SK-N-SH treated with all-trans-retinoic acid at 6 μM for 48 hours (cell line): ENCODE measurements around the gene CD79A.

Experiments used
- ATAC-seq: fragments of 200-7000 bp; cut with Tn5 transposase; 3 replicates; pipeline ENCODE4 v1.9.1; 2020; ENCODE audit warnings: mild to moderate bottlenecking, moderate library complexity
- ARNTL ChIP-seq: fragments of 450-650 bp; formaldehyde crosslinking; IDR thresholded peaks from 2 replicates; pipeline ENCODE4 v1.5.0; 2020; ENCODE audit warnings: low read depth, mild to moderate bottlenecking, moderate library complexity, borderline replicate concordance
- BACH2 ChIP-seq: fragments of 250-450 bp; sonication (Bioruptor Pico); IDR thresholded peaks from 2 replicates; pipeline ENCODE4 v1.9.0; 2021; ENCODE audit warnings: mild to moderate bottlenecking, borderline replicate concordance
- CSDC2 ChIP-seq: fragments of 250-450 bp; sonication (Bioruptor Pico); IDR thresholded peaks from 2 replicates; pipeline ENCODE4 v1.5.0; 2020; ENCODE audit warnings: mild to moderate bottlenecking, moderate library complexity
- ESRRG ChIP-seq: fragments of 250-450 bp; sonication (Bioruptor Pico); IDR thresholded peaks from 2 replicates; pipeline ENCODE4 v1.6.1; 2021; ENCODE audit warnings: mild to moderate bottlenecking
- GLIS3 ChIP-seq: fragments of 250-450 bp; sonication (Bioruptor Pico); IDR thresholded peaks from 2 replicates; pipeline ENCODE4 v1.5.0; 2020; ENCODE audit warnings: mild to moderate bottlenecking, moderate library complexity
- ISL1 ChIP-seq: fragments of 250-450 bp; sonication (Bioruptor Pico); IDR thresholded peaks from 2 replicates; pipeline ENCODE4 v2.1.2; 2022; ENCODE audit warnings: mild to moderate bottlenecking, moderate library complexity
- OSR1 ChIP-seq: fragments of 250-450 bp; sonication (Bioruptor Pico); IDR thresholded peaks from 2 replicates; pipeline ENCODE4 v1.8.0; 2022; ENCODE audit warnings: moderate library complexity, mild to moderate bottlenecking, inconsistent platforms
- PPARA ChIP-seq: fragments of 250-450 bp; sonication (Bioruptor Pico); IDR thresholded peaks from 2 replicates; pipeline ENCODE4 v1.5.0; 2020; ENCODE audit warnings: mild to moderate bottlenecking, borderline replicate concordance
- RARB ChIP-seq: fragments of 250-450 bp; sonication (Bioruptor Pico); IDR thresholded peaks from 2 replicates; pipeline ENCODE4 v1.8.0; 2021; ENCODE audit warnings: mild to moderate bottlenecking, moderate library complexity
- SNAI2 ChIP-seq: fragments of 250-450 bp; sonication (Bioruptor Pico); IDR thresholded peaks from 2 replicates; pipeline ENCODE4 v1.5.0; 2020; ENCODE audit warnings: mild to moderate bottlenecking, moderate library complexity
- TCF4 ChIP-seq: fragments of 250-450 bp; sonication (Bioruptor Pico); IDR thresholded peaks from 2 replicates; pipeline ENCODE4 v1.8.0; 2021; ENCODE audit warnings: mild to moderate bottlenecking, moderate library complexity, borderline replicate concordance
- TOX ChIP-seq: fragments of 250-450 bp; sonication (Bioruptor Pico); IDR thresholded peaks from 2 replicates; pipeline ENCODE4 v1.8.0; 2021; ENCODE audit warnings: mild to moderate bottlenecking, moderate library complexity, borderline replicate concordance
- ZC3H10 ChIP-seq: fragments of 250-450 bp; sonication (Bioruptor Pico); IDR thresholded peaks from 2 replicates; pipeline ENCODE4 v1.5.1; 2021; ENCODE audit warnings: mild to moderate bottlenecking, moderate library complexity
- ZFP3 ChIP-seq: fragments of 250-450 bp; sonication (Bioruptor Pico); IDR thresholded peaks from 2 replicates; pipeline ENCODE4 v1.5.0; 2020; ENCODE audit warnings: mild to moderate bottlenecking, moderate library complexity
- ZNF565 ChIP-seq: fragments of 450-650 bp; formaldehyde crosslinking; conservative IDR thresholded peaks from 2 replicates; pipeline ENCODE4 v1.5.0; 2020; ENCODE audit warnings: low read depth, mild to moderate bottlenecking, moderate library complexity
- ZNF70 ChIP-seq: fragments of 450-650 bp; formaldehyde crosslinking; IDR thresholded peaks from 2 replicates; pipeline ENCODE4 v1.5.0; 2020; ENCODE audit warnings: mild to moderate bottlenecking, moderate library complexity
- ZNF8 ChIP-seq: fragments of 450-650 bp; formaldehyde crosslinking; IDR thresholded peaks from 2 replicates; pipeline ENCODE4 v1.5.0; 2020; ENCODE audit warnings: mild to moderate bottlenecking, moderate library complexity
- TF ChIP-seq, protein P1 (sequence below): fragments of 250-450 bp; sonication (Bioruptor Pico); IDR thresholded peaks from 2 replicates; pipeline ENCODE4 v1.8.0; 2021; ENCODE audit warnings: low read depth, mild to moderate bottlenecking, moderate library complexity, borderline replicate concordance
- TF ChIP-seq, protein P2 (sequence below): fragments of 250-450 bp; sonication (Bioruptor Pico); IDR thresholded peaks from 2 replicates; pipeline ENCODE4 v1.5.1; 2021; ENCODE audit warnings: mild to moderate bottlenecking, moderate library complexity
- TF ChIP-seq, protein P3 (sequence below): fragments of 250-450 bp; sonication (Bioruptor Pico); IDR thresholded peaks from 2 replicates; pipeline ENCODE4 v1.8.0; 2020; ENCODE audit warnings: mild to moderate bottlenecking, moderate library complexity, borderline replicate concordance
- TF ChIP-seq, protein P4 (sequence below): fragments of 250-450 bp; sonication (Bioruptor Pico); IDR thresholded peaks from 2 replicates; pipeline ENCODE4 v1.5.0; 2020; ENCODE audit warnings: mild to moderate bottlenecking, moderate library complexity
- TF ChIP-seq, protein P5 (sequence below): fragments of 250-450 bp; sonication (Bioruptor Pico); IDR thresholded peaks from 2 replicates; pipeline ENCODE4 v1.5.1; 2020; ENCODE audit warnings: low read depth, mild to moderate bottlenecking, moderate library complexity

The CD79A gene

DNA sequence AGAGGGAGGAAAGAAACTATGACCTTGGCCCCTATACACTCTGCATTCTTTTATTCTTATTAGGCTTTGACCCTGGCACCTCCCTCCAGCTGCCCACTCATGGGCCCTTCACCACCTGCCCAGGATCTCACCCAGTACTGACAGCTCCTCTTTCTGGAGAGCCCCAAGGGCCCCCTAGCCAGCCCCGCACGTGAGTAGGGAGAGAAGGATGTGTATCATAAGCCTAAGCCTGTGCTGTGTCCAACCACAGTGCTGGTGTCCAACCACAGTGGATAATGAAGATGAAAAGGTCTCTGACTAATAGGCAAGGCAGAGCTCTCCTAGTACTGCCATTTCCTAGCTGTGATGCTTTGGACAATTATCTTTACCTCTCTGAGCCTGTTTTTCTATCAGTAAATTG is 28.0 kb upstream of the CD79A start (continued):
- TF ChIP-seq, protein P1, sequence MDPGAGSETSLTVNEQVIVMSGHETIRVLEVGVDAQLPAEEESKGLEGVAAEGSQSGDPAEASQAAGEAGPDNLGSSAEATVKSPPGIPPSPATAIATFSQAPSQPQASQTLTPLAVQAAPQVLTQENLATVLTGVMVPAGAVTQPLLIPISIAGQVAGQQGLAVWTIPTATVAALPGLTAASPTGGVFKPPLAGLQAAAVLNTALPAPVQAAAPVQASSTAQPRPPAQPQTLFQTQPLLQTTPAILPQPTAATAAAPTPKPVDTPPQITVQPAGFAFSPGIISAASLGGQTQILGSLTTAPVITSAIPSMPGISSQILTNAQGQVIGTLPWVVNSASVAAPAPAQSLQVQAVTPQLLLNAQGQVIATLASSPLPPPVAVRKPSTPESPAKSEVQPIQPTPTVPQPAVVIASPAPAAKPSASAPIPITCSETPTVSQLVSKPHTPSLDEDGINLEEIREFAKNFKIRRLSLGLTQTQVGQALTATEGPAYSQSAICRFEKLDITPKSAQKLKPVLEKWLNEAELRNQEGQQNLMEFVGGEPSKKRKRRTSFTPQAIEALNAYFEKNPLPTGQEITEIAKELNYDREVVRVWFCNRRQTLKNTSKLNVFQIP (CRISPR knock-in tag) = no peak
- TF ChIP-seq, protein P2, sequence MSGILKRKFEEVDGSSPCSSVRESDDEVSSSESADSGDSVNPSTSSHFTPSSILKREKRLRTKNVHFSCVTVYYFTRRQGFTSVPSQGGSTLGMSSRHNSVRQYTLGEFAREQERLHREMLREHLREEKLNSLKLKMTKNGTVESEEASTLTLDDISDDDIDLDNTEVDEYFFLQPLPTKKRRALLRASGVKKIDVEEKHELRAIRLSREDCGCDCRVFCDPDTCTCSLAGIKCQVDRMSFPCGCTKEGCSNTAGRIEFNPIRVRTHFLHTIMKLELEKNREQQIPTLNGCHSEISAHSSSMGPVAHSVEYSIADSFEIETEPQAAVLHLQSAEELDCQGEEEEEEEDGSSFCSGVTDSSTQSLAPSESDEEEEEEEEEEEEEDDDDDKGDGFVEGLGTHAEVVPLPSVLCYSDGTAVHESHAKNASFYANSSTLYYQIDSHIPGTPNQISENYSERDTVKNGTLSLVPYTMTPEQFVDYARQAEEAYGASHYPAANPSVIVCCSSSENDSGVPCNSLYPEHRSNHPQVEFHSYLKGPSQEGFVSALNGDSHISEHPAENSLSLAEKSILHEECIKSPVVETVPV = no peak
- TF ChIP-seq GLIS3 (CRISPR knock-in tag) (no peak), OSR1 (no peak), RARB (CRISPR knock-in tag) (no peak), ZC3H10 (CRISPR knock-in tag) (no peak), TOX (CRISPR knock-in tag) (no peak)

DNA sequence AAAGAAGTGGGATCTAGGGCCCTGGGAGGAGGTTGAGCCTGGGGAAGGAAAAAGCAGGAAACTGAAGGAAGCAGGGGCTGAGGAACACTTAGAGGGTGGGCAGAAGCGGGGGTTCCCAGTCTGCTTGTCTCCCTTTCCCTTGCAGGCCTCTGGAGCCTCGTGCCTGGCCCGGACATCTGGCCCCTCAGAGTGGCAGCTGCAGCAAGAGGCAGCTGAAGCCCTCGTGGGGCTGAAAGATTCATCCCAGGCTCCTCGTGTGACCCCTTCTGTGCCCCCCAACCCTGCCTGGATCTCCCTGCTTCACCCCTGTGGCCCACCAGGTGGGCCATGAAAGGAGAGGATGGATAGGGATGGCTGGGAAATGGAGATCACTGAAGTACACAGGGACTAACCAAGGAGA is 26.7 kb upstream of the CD79A start:
- TF ChIP-seq TOX (CRISPR knock-in tag) = no peak
- no peak for TF ChIP-seq BACH2 (CRISPR knock-in tag)
- TF ChIP-seq, all 23 proteins: peak for 0
- ATAC-seq = no peak

DNA sequence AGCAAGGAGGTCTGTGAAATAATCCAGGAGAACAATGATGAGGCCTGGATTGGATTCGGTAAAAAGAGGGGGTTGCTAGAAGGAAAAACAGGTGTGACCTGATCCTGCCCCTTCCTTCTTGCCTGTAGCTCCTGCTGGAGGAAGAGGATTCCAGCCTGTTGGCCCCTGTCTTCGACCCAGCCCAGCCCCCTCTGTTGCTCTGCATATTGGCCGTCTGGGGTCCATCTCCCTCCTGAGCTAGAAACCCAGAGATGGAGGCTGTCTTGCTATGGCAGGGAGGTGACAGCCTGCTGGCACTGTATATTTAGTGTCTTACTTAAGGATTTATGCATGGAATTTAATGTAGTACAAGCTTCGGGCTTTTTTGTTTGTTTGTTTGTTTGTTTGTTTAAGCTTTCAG is 25.6 kb upstream of the CD79A start:
- no peak for TF ChIP-seq CSDC2
- TF ChIP-seq, protein P3, sequence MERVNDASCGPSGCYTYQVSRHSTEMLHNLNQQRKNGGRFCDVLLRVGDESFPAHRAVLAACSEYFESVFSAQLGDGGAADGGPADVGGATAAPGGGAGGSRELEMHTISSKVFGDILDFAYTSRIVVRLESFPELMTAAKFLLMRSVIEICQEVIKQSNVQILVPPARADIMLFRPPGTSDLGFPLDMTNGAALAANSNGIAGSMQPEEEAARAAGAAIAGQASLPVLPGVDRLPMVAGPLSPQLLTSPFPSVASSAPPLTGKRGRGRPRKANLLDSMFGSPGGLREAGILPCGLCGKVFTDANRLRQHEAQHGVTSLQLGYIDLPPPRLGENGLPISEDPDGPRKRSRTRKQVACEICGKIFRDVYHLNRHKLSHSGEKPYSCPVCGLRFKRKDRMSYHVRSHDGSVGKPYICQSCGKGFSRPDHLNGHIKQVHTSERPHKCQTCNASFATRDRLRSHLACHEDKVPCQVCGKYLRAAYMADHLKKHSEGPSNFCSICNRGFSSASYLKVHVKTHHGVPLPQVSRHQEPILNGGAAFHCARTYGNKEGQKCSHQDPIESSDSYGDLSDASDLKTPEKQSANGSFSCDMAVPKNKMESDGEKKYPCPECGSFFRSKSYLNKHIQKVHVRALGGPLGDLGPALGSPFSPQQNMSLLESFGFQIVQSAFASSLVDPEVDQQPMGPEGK (CRISPR knock-in tag) = no peak
- no peak for TF ChIP-seq ZNF565 (CRISPR knock-in tag)
- no peak for TF ChIP-seq GLIS3 (CRISPR knock-in tag)
- no peak for TF ChIP-seq ZNF8
- no peak for TF ChIP-seq ISL1 (CRISPR knock-in tag)
- no peak for TF ChIP-seq RARB (CRISPR knock-in tag)
- TF ChIP-seq SNAI2 (CRISPR knock-in tag) = no peak
- TF ChIP-seq ZFP3 (CRISPR knock-in tag) = no peak
- no peak for TF ChIP-seq ARNTL (CRISPR knock-in tag)
- TF ChIP-seq, protein P1 (CRISPR knock-in tag) = no peak
- TF ChIP-seq PPARA (CRISPR knock-in tag) = no peak
- TF ChIP-seq ZC3H10 (CRISPR knock-in tag) = no peak
- TF ChIP-seq BACH2 (CRISPR knock-in tag) = no peak
- no peak for TF ChIP-seq TCF4 (CRISPR knock-in tag)
- no peak for TF ChIP-seq ZNF70 (CRISPR knock-in tag)
- TF ChIP-seq, protein P4, sequence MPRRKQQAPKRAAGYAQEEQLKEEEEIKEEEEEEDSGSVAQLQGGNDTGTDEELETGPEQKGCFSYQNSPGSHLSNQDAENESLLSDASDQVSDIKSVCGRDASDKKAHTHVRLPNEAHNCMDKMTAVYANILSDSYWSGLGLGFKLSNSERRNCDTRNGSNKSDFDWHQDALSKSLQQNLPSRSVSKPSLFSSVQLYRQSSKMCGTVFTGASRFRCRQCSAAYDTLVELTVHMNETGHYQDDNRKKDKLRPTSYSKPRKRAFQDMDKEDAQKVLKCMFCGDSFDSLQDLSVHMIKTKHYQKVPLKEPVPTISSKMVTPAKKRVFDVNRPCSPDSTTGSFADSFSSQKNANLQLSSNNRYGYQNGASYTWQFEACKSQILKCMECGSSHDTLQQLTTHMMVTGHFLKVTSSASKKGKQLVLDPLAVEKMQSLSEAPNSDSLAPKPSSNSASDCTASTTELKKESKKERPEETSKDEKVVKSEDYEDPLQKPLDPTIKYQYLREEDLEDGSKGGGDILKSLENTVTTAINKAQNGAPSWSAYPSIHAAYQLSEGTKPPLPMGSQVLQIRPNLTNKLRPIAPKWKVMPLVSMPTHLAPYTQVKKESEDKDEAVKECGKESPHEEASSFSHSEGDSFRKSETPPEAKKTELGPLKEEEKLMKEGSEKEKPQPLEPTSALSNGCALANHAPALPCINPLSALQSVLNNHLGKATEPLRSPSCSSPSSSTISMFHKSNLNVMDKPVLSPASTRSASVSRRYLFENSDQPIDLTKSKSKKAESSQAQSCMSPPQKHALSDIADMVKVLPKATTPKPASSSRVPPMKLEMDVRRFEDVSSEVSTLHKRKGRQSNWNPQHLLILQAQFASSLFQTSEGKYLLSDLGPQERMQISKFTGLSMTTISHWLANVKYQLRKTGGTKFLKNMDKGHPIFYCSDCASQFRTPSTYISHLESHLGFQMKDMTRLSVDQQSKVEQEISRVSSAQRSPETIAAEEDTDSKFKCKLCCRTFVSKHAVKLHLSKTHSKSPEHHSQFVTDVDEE = no peak
- TF ChIP-seq, all 23 proteins: peak for 0
- no peak for ATAC-seq

DNA sequence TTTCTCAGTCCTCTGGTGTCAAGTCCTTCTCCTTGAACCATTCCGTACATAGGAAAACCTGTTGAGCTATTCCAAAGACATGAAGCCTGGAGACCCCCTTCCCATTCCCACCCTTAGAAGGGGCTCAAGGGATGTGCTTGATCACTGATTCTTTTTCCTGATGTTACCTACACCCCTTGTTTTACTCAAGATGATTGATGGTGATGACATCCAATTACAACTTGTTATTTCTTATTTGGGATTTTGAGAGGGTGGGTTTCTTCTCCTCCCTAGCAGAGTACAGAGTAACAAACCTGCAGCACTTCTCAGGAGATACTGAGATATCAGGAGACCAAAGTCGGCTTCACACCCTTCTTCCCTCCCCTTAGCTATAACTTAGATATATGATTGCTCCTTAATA is 23.7 kb upstream of the CD79A start:
- ATAC-seq = no peak
- TF ChIP-seq GLIS3 (CRISPR knock-in tag) (no peak), CSDC2 (no peak), ISL1 (CRISPR knock-in tag) (no peak), ZNF70 (CRISPR knock-in tag) (no peak), ZNF565 (CRISPR knock-in tag) (no peak), SNAI2 (CRISPR knock-in tag) (no peak), PPARA (CRISPR knock-in tag) (no peak), TOX (CRISPR knock-in tag) (no peak), ESRRG (CRISPR knock-in tag) (no peak), ZFP3 (CRISPR knock-in tag) (no peak), TCF4 (CRISPR knock-in tag) (no peak), ZNF8 (no peak)
- TF ChIP-seq, protein P5, sequence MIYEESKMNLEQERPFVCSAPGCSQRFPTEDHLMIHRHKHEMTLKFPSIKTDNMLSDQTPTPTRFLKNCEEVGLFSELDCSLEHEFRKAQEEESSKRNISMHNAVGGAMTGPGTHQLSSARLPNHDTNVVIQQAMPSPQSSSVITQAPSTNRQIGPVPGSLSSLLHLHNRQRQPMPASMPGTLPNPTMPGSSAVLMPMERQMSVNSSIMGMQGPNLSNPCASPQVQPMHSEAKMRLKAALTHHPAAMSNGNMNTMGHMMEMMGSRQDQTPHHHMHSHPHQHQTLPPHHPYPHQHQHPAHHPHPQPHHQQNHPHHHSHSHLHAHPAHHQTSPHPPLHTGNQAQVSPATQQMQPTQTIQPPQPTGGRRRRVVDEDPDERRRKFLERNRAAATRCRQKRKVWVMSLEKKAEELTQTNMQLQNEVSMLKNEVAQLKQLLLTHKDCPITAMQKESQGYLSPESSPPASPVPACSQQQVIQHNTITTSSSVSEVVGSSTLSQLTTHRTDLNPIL (CRISPR knock-in tag) = no peak
- TF ChIP-seq, protein P1 (CRISPR knock-in tag) = no peak
